Natural killer cell treated with Interleukin-12 subunit alpha and Interleukin-12 subunit beta and Interleukin-15 and Interleukin-18, amount 100 ng/mL, for 72 hours (primary cell): Measurements from ENCODE around the gene CATSPERD. TPM values are rescaled to one million over a fixed set of nuclear protein-coding genes. Genes with fewer than 3 reads are reported as not detected.

Experiments
- ATAC-seq, 2 donors: fragments of 150-1000 bp; cut with Tn5 transposase in 1 of 2; sonication (Bioruptor Pico), chemical (Tn5 transposase) in 1 of 2; 2 replicates each; pipeline ENCODE4 v1.10.0; 2021
- DNase-seq: peaks from one replicate; pipeline ENCODE4 v3.0.0; 2022; ENCODE audit warnings: low spot score
- H3K27ac Mint-ChIP-seq, 2 donors: 1 replicate in 1 of 2; 2 replicates in 1 of 2; pipeline ENCODE4 v1.8.0; 2022; ENCODE audit warnings: mixed read lengths in 2 of 2, mild to moderate bottlenecking in 1 of 2, moderate library complexity in 1 of 2
- H3K27me3 Mint-ChIP-seq, 2 donors: 1 replicate in 1 of 2; 2 replicates in 1 of 2; pipeline ENCODE4 v1.8.0; 2022; ENCODE audit warnings: mixed read lengths in 2 of 2
- H3K36me3 Mint-ChIP-seq: one replicate; pipeline ENCODE4 v1.8.0; 2022; ENCODE audit warnings: mixed read lengths
- H3K4me1 Mint-ChIP-seq, 2 donors: 1 replicate in 1 of 2; 2 replicates in 1 of 2; pipeline ENCODE4 v1.8.0; 2022; ENCODE audit warnings: low read depth in 2 of 2, mixed read lengths in 2 of 2, mild to moderate bottlenecking in 1 of 2
- H3K4me3 Mint-ChIP-seq: one replicate; pipeline ENCODE4 v1.8.0; 2022; ENCODE audit warnings: mixed read lengths
- H3K9me3 Mint-ChIP-seq: 2 replicates; pipeline ENCODE4 v1.8.0; 2022; ENCODE audit warnings: mixed read lengths
- total RNA-seq, 2 donors: library from RNA; stranded (reverse); gene quantifications; one replicate each; pipeline ENCODE4 v1.2.3, GENCODE V29; 2022

CATSPERD gene
- total RNA-seq, 2 donors from 2014 or later: not detected

DNA sequence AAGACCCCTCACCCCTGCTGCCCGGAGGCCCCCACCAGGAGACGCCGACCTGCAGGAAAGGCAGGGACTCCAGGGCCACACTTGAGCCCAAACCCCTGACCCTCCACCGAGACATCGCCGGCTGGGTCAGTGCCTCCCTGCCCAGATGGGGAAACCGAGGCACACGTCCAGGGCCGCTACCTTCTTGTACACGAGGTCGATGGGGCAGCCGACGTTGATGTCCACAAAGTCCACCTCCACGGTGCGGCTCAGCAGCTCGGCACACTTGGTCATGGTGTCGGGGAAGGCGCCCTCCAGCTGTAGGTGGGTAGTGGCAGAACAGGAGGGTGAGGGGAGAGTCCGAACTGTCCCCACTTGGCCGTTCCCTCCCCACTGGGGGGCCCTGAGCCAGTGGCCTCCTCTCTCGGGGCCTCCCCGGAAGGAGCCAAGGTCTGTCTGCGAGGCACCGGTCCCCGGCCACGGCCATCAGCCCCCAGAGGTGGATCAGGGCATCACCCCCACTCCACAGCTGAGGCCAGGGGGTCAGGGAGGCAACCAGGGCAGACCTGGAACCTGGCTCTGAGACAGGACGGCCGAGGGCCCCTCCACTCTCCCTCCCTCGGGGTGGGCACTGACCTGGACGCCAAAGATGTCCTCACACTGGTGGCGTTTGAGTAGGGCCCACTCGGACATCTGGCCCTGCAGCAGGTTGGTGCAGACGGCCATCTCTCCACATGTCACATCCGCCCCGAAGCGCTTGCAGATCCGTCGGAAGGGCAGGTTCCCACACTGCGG, 67.2 kb downstream of the CATSPERD start:
- DNase-seq: peak; percentile 61
- Mint-ChIP-seq H3K36me3 (peaks cover 6% of the 10 kb centered on the region), H3K4me1 (peaks cover 11 to 13% of the 10 kb centered on the region in 2 donors)

DNA sequence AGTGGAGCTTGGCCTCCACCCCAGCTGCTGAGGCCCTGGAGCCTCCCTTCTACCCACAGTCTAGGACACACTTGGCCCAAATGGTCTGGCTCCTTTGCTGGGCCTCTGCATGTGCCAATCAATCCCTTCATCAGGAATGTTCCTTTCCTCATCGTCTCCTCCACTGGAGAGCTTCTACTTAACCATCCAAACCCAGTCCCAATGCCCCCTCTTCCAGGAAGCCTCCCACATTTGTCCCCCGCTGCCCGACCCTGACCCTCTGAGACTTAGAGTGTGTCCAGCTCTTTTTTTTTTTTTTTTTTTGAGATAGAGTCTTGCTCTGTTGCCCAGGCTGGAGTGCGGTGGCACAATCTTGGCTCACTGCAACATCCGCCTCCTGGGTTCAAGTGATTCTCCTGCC, 68.0 kb downstream of the CATSPERD start:
- H3K9me3 Mint-ChIP-seq: no peaks in the 10 kb centered on the region
- DNase-seq (no peak), ATAC-seq (no peak)
- H3K4me3 Mint-ChIP-seq: no peak overlapping the region
- peaks cover 0 to 4% of the 10 kb centered on the region in 2 donors for H3K27me3 Mint-ChIP-seq
- peaks cover 11 to 13% of the 10 kb centered on the region in 2 donors for H3K4me1 Mint-ChIP-seq
- peaks cover 6% of the 10 kb centered on the region for H3K36me3 Mint-ChIP-seq
- peak overlapping the region in 1 of 2 donors; percentile 45 for H3K27ac Mint-ChIP-seq

More for the DNA sequence above, 67.2 kb downstream of the CATSPERD start:
- Mint-ChIP-seq H3K27me3 (no peaks in the 10 kb centered on the region), H3K27ac (no peak overlapping the region), H3K4me3 (no peak overlapping the region), H3K9me3 (no peaks in the 10 kb centered on the region)
- no peak for ATAC-seq

DNA sequence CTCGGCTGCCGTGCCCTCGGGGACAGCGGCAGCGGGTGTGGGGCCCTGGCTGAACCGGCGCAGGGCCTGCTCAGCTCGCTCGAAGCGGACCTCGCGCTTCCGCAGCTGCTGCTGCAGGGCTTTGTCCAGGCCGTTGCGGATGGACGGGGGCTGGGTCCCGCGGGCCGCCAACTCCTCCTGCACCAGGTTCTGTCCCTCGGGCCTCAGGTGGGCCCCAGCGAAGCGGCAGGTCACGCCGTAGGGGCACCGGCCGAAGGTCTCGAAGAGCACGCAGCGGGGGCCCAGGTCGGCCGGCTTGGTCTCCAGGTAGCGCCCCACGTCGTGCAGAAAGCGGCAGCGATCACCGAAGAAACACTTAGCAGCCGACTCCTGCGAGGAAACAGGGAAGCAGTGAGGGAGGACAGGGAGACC, 68.9 kb downstream of the CATSPERD start:
- H3K4me3 Mint-ChIP-seq: peak overlapping the region; percentile 96

DNA sequence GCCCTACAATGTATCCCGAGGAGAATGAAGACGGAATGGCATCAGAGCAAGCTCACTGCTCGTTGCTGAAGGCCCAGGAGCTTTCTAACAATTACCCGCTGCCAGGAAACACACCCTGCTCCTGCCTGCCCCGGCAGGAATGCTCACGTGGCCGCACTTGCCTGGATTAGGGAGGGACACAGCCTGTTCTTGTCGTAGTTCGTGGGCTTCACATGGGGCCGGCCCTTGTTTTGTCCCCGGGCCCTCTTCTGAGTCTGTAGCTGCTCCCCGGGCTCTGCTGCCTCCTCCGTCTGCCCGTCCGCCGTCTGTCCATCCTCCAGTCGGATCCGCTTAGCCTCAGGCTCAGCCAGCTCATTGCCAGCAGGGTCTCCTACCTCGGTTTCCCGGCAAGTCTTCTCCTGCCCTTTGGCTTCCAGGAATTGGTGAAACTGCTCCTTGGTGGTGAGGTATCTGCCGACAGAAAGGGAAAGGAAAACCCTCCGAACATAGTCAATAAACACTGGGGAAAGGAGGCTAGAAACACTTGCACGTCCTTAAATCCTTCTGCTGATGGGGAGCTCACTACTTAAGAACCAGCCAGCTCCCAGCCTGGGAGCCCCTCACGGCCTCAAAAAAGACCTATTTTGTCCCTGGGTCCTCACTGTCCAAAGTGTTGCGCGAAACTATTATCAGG, 69.6 kb downstream of the CATSPERD start:
- peak overlapping the region; percentile 96 for H3K4me3 Mint-ChIP-seq

More for the DNA sequence above, 68.9 kb downstream of the CATSPERD start:
- Mint-ChIP-seq H3K4me1 (peaks cover 11 to 13% of the 10 kb centered on the region in 2 donors), H3K27me3 (peaks cover 0 to 4% of the 10 kb centered on the region in 2 donors), H3K9me3 (no peaks in the 10 kb centered on the region), H3K27ac (peak overlapping the region in 1 of 2 donors; percentile 100), H3K36me3 (peaks cover 6% of the 10 kb centered on the region)
- no peak for ATAC-seq
- no peak for DNase-seq

DNA sequence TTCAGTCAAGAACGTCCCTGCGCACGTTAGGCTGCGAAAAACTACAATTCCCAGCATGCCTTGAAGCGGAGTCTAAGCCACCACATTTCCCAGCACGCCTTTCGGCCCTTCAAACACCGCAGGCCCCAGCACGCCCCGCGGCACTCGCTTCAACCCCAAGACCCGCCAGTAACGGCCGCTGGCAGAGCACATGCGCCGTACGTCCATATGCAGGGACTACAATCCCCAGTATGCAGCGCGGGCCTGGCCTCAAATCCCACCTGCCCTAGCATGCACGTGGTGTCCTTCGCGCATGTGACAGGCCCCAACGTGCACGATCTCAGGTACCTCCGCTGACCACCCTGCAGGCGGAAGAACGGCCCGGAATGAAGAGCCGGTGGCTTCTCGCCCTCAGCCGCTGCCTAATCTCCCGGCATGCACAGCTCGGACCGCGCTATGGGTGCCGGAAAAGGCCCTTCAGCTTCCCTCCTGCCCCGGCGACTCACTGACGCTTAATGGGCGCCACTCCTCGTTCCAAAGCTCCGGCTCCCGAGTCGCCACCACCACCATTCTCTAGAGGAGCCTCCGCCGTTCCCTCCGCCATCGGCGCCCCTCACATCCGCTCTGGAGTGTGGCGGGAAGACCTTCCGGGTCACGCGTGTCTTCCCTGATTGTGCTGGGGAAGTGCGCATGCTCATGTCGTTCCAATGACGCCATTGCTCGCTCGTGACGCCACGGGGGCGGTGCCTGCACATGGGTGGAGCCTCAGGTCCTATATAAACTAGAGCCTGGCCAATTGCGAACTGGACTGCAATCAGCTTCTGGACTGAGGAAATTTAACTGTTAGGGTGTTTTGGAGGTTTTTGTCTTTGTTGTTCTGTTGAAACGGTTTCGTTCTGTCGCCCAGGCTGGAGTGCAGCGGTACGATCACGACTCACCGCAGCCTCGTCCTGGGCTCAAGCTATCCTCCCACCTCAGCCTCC, 70.4 kb downstream of the CATSPERD start, which contains the start of gene DUS3L:
TSS of gene DUS3L (minus strand) at position 605 of the 962 bp plus-strand sequence. CDS start at position 583, 22 bp downstream.
- ATAC-seq (peak; percentile 98), DNase-seq (peak; percentile 97)
- Mint-ChIP-seq H3K4me3 (peak within 1 kb of the TSS; percentile 96), H3K9me3 (no peaks in the 10 kb centered on the region), H3K27me3 (peaks cover 0 to 4% of the 10 kb centered on the region in 2 donors), H3K27ac (peak within 1 kb of the TSS; percentile 99 to 100), H3K36me3 (peaks cover 6% of the 10 kb centered on the region), H3K4me1 (peaks cover 11 to 13% of the 10 kb centered on the region in 2 donors)

More for the DNA sequence above, 69.6 kb downstream of the CATSPERD start:
- H3K9me3 Mint-ChIP-seq: no peaks in the 10 kb centered on the region
- H3K4me1 Mint-ChIP-seq: peaks cover 11 to 13% of the 10 kb centered on the region in 2 donors
- H3K36me3 Mint-ChIP-seq: peaks cover 6% of the 10 kb centered on the region
- ATAC-seq: no peak
- no peak for DNase-seq
- peaks cover 0 to 4% of the 10 kb centered on the region in 2 donors for H3K27me3 Mint-ChIP-seq
- peak overlapping the region; percentile 99 to 100 for H3K27ac Mint-ChIP-seq

DNA sequence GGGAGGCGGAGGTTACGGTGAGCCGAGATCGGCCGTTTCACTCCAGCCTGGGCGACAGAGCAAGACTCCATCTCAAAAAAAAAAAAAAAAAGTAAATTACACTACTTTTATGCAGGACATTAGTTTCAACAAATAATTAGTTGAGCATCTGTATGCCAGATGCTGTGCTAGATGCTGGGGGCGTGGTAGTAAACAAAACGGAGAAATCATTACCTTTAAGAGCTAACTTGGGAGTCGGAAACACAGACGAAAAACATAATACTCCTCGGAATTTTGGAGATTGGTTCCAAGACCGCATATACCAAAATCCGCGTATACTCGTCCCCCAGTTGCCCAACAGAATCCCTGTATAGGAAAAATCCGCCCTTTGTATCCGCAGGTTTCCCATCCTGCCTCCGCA, 71.8 kb downstream of the CATSPERD start:
- ATAC-seq (no peak), DNase-seq (no peak)
- Mint-ChIP-seq H3K36me3 (peaks cover 6% of the 10 kb centered on the region), H3K9me3 (no peaks in the 10 kb centered on the region), H3K27ac (no peak overlapping the region), H3K4me1 (peaks cover 11% of the 10 kb centered on the region in 2 donors), H3K27me3 (peaks cover 0 to 4% of the 10 kb centered on the region in 2 donors), H3K4me3 (no peak overlapping the region)

DNA sequence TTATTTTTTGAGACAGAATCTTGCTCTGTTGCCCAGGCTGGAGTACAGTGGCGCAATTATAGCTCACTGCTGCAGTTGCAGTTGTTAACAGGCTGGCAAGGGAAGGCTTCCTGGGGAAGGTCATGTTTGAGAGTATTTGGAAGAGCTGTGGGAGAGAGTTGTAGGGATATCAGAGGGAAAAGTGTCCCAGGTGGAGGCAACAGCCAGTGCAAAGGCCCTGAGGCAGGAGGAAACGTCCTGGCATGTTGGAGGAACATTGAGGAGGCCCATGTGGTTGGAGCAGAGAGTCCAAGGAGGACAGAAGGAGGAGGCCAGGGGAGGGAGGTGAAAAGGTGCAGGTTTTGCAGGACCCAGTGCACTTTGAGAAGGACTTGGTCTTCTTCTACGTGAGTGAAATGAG, 72.8 kb downstream of the CATSPERD start:
- Mint-ChIP-seq H3K27ac (no peak overlapping the region), H3K36me3 (peaks cover 6% of the 10 kb centered on the region)

DNA sequence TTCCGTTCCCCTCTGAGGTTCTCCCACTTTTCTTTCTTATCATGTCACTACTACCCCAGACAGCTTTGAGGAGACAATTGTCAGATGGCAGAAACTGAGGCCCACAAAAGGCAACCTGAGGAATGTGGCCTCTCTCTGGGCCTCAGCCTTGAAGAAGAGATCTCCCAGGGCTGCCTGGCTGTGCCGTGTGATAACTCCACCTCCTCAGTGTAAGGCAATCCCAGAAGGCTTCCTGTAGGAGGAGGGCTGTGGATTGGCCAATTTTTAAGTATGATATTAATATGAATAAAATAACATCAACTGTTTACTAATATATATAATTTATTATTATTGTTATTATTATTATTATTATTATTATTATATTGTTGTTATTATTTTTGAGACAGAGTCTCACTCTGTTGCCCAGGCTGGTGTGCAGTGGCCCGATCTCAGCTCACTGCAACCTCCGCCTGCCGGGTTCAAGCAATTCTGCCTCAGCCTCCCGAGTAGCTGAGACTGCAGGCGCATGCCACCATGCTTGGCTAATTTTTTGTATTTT, 75.0 kb downstream of the CATSPERD start:
- no peaks in the 10 kb centered on the region for H3K9me3 Mint-ChIP-seq
- H3K4me1 Mint-ChIP-seq: peaks cover 6% of the 10 kb centered on the region in 2 donors
- H3K27me3 Mint-ChIP-seq: peaks cover 12 to 13% of the 10 kb centered on the region in 2 donors
- no peak for DNase-seq
- no peak overlapping the region for H3K4me3 Mint-ChIP-seq
- H3K36me3 Mint-ChIP-seq: peaks cover under 1% of the 10 kb centered on the region
- no peak overlapping the region for H3K27ac Mint-ChIP-seq
- ATAC-seq: no peak

More for the DNA sequence above, 72.8 kb downstream of the CATSPERD start:
- no peaks in the 10 kb centered on the region for H3K9me3 Mint-ChIP-seq
- H3K27me3 Mint-ChIP-seq: peaks cover 0 to 4% of the 10 kb centered on the region in 2 donors
- H3K4me3 Mint-ChIP-seq: no peak overlapping the region
- DNase-seq (no peak), ATAC-seq (no peak)
- peaks cover 11% of the 10 kb centered on the region in 2 donors for H3K4me1 Mint-ChIP-seq

DNA sequence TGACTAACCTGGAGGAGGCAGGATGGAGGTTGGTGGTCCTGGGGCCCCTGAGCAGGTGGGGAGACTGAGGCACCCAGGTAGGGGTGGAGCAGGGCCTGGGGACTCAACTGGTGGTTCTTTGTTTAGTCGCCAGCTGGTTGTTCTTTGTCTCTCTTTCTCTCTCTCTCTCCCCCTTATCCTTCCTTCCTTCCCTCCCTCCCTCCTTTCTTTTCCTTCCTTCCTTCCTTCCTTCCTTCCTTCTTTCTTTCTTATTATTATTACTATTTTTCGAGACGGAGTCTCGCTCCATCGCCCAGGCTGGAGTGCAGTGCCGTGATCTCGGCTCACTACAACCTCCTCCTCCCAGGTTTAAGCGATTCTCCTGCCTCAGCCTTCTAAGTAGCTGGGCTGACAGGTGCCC, 77.8 kb downstream of the CATSPERD start:
- DNase-seq: no peak
- H3K27me3 Mint-ChIP-seq: peaks cover 20 to 26% of the 10 kb centered on the region in 2 donors
- H3K9me3 Mint-ChIP-seq: no peaks in the 10 kb centered on the region
- peaks cover 4 to 6% of the 10 kb centered on the region in 2 donors for H3K4me1 Mint-ChIP-seq
- H3K4me3 Mint-ChIP-seq: no peak overlapping the region
- no peaks in the 10 kb centered on the region for H3K36me3 Mint-ChIP-seq
- no peak overlapping the region for H3K27ac Mint-ChIP-seq
- no peak for ATAC-seq

DNA sequence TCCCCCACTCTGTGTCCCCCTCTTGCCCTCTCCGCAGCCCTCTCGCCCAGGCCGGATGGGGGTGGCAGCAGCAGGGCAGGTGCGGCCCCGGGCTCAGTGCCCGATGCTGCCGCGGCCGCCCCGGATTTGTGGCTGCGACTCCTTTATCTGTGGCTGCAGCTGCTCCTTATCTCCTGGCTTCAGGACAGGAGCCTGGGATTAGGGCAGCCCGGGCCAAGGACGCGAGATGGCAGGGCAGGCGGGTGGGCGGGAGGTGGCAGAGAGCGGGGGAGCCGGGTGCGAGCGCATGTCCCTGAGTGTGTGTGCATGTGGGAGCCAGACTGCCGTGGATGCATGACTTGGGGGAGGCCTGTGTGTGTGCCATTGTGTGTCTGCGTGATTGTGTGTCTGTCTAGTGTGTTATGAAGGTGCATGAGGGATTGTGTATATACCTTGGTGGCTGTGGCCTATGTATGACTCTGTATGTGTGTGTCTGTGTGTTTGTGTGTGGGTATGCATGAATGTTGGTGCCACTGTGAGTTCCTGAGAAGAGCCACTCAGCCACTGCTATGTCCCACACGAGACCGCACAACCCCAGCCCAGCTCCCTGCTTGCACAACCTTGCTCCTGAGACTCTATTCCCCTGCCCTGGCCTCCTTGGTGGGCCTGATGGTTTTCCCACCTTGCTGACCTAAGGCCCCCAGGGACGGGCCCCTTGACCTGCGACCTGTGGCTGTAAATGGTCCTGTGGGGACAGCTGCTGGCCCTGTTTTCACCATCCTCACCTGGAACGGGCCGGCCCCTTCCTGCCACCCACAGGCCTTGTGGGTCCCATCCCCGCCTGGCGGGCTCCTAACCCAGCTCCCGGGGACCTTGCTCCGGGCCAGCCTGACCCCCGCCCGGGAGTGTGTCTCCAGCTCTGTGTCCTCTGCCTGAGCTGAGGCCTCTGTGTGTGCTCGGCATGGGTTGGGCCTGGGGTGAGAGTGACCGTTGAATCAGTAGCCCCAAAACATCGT, 79.1 kb downstream of the CATSPERD start:
- peaks cover 19 to 26% of the 10 kb centered on the region in 2 donors for H3K27me3 Mint-ChIP-seq
- peaks cover 14 to 17% of the 10 kb centered on the region in 2 donors for H3K4me1 Mint-ChIP-seq
- no peak overlapping the region for H3K4me3 Mint-ChIP-seq
- H3K27ac Mint-ChIP-seq: no peak overlapping the region
- no peak for ATAC-seq
- no peak for DNase-seq
- no peaks in the 10 kb centered on the region for H3K9me3 Mint-ChIP-seq
- no peaks in the 10 kb centered on the region for H3K36me3 Mint-ChIP-seq

DNA sequence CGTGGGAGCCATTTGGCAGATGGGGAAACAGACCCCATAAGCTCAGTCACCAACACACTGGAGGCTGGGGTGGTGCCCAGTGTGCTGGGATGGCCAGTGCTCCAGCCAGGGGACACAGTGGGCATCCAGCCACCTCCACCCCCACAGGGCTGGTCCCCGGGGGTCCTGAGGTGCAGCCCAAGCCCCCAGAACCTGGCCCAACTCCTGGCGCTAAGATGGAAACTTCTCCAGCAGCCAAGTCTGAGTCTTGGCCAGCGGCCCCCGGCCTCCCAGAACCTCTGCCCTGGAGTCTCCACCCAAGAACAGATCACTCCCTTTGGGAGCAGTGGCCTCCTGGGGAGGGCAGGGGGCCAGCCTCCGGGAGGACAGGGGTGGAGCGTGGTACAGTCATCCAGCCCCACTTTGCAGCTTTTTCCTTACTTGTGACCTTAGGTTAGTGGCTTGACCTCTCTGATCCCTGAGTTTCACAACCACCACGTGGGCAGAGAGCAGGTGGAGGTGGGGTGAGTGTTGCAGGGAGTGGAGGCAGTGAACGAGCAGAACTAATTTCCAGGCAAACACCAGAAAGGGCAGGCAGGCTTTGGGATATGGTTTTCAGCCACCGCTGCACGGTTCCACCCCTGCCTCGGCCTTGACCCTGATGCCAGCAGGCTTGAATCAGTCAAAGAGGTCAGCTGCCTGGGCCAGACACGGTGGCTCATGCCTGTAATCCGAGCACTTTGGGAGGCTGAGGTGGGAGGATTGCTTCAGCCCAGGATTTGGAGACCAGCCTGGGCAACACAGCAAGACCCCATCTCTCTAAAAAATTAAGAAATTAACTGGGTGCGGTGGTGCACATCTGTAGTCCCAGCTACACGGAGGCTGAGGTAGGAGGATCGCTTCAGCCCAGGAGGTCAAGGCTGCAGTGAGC, 80.2 kb downstream of the CATSPERD start:
- H3K27ac Mint-ChIP-seq: no peak overlapping the region
- peaks cover 14 to 17% of the 10 kb centered on the region in 2 donors for H3K4me1 Mint-ChIP-seq
- H3K4me3 Mint-ChIP-seq: no peak overlapping the region
- peaks cover 19 to 26% of the 10 kb centered on the region in 2 donors for H3K27me3 Mint-ChIP-seq
- no peaks in the 10 kb centered on the region for H3K9me3 Mint-ChIP-seq
- DNase-seq (no peak), ATAC-seq (no peak)
- H3K36me3 Mint-ChIP-seq: no peaks in the 10 kb centered on the region
